H1 (cell line): Measurements from ENCODE around the gene LAMA4. TPM values are rescaled to one million over a fixed set of nuclear protein-coding genes. Genes with fewer than 3 reads are reported as not detected.

Source experiments
- CTCF ChIA-PET: fragments of 300-600 bp; sonication (Branson Sonifier 250); formaldehyde crosslinking; loops from one replicate; lab custom pipeline; 2021; ENCODE audit not compliant: partially characterized antibody; lab: Charles Lee
- POLR2A ChIA-PET: fragments of 300-600 bp; sonication (Branson Sonifier 250); formaldehyde crosslinking; loops from one replicate; lab custom pipeline; 2021; ENCODE audit warnings: inconsistent platforms; ENCODE audit not compliant: partially characterized antibody; lab: Charles Lee
- DNase-seq, 2 experiments: peaks; one replicate each; pipeline versions ENCODE4 v3.0.0 to v3.0.0-alpha.2; 2010 to 2022; ENCODE audit warnings: low spot score in 2 of 2, low read depth in 1 of 2, mixed read lengths in 1 of 2
- FAIRE-seq: peaks from 2 replicates; lab custom pipeline; 2011; peaks lifted over from hg19 to GRCh38; lab: Jason Lieb, UNC
- H2AFZ ChIP-seq: 2 replicates; pipeline ENCODE4 v1.8.1; 2012; ENCODE audit warnings: low read length, inconsistent platforms
- H2AK5ac ChIP-seq: 2 replicates; pipeline ENCODE4 v1.6.1; 2013; ENCODE audit warnings: low read depth, low read length
- H2BK120ac ChIP-seq: replicated peaks from 2 replicates; pipeline ENCODE3; 2013; ENCODE audit warnings: low read depth, low read length, inconsistent platforms
- H2BK12ac ChIP-seq: 2 replicates; pipeline ENCODE4 v1.6.1; 2013; ENCODE audit warnings: low read depth, low read length
- H2BK15ac ChIP-seq: 2 replicates; pipeline ENCODE4 v1.6.1; 2013; ENCODE audit warnings: low read length
- H2BK20ac ChIP-seq: 2 replicates; pipeline ENCODE4 v1.6.1; 2013; ENCODE audit warnings: low read length
- H2BK5ac ChIP-seq: 2 replicates; pipeline ENCODE4 v1.6.1; 2013; ENCODE audit warnings: low read depth, low read length
- H3K14ac ChIP-seq: 2 replicates; pipeline ENCODE4 v1.6.1; 2013; ENCODE audit warnings: inconsistent platforms; ENCODE audit not compliant: insufficient read length
- H3K18ac ChIP-seq: 2 replicates; pipeline ENCODE4 v1.6.1; 2013; ENCODE audit warnings: low read length; ENCODE audit errors: extremely low read depth
- H3K23ac ChIP-seq: 2 replicates; pipeline ENCODE4 v1.6.1; 2013; ENCODE audit warnings: inconsistent platforms; ENCODE audit not compliant: insufficient read length
- H3K23me2 ChIP-seq: 2 replicates; pipeline ENCODE4 v1.6.1; 2013; ENCODE audit warnings: low read depth, low read length
- H3K27ac ChIP-seq: 2 replicates; pipeline ENCODE4 v1.6.1; 2011; ENCODE audit warnings: low read depth, low read length, inconsistent platforms
- H3K27me3 ChIP-seq, 4 experiments: replicated peaks in 1 of 4; 1 replicate in 1 of 4; 2 replicates in 3 of 4; pipeline versions ENCODE4 v1.6.1 to v1.8.1; 2011 to 2013; ENCODE audit warnings: low read length in 3 of 4, mild to moderate bottlenecking in 3 of 4, inconsistent platforms in 2 of 4, mixed read lengths in 2 of 4, moderate library complexity in 1 of 4; ENCODE audit not compliant: control insufficient read depth in 3 of 4, insufficient read depth in 3 of 4; ENCODE audit errors: extremely low read depth in 1 of 4
- H3K36me3 ChIP-seq, 4 experiments: 2 replicates each; pipeline versions ENCODE4 v1.6.1 to v1.8.1; 2011 to 2013; ENCODE audit warnings: mild to moderate bottlenecking in 4 of 4, low read length in 3 of 4, moderate library complexity in 2 of 4, control low read depth in 1 of 4, inconsistent platforms in 1 of 4; ENCODE audit not compliant: insufficient read depth in 4 of 4, control insufficient read depth in 2 of 4
- H3K4ac ChIP-seq: replicated peaks from 2 replicates; pipeline ENCODE3; 2013; ENCODE audit warnings: low read length, low read depth, mixed read lengths, inconsistent platforms; ENCODE audit not compliant: insufficient read length
- H3K4me1 ChIP-seq, 4 experiments: replicated peaks in 1 of 4; 1 replicate in 1 of 4; 2 replicates in 3 of 4; pipeline versions ENCODE4 v1.6.1 to v1.8.1; 2011 to 2013; ENCODE audit warnings: low read length in 3 of 4, inconsistent platforms in 2 of 4, mixed read lengths in 1 of 4; ENCODE audit not compliant: insufficient read depth in 4 of 4, control insufficient read depth in 3 of 4
- H3K4me2 ChIP-seq, 2 experiments: 2 replicates each; pipeline versions ENCODE4 v1.6.1 to v1.8.1; 2011 to 2013; ENCODE audit warnings: low read depth in 2 of 2, low read length in 2 of 2, control low read depth in 1 of 2, inconsistent platforms in 1 of 2, mild to moderate bottlenecking in 1 of 2; ENCODE audit not compliant: insufficient read depth in 1 of 2
- H3K4me3 ChIP-seq, 4 experiments: fragments of 200-600, 300-600 bp in 1 of 4; sonication (generic), shearing (Covaris generic), sonication (Bioruptor Twin) in 1 of 4; 2 replicates each; pipeline versions ENCODE4 v1.5.1 to v1.8.1; 2011 to 2016; ENCODE audit warnings: low read length in 4 of 4, low read depth in 3 of 4, control low read depth in 2 of 4, inconsistent platforms in 2 of 4, mild to moderate bottlenecking in 2 of 4, mixed read lengths in 1 of 4, moderate library complexity in 1 of 4; ENCODE audit not compliant: insufficient read depth in 2 of 4; ENCODE audit errors: extremely low read depth in 1 of 4
- H3K56ac ChIP-seq: replicated peaks from 2 replicates; pipeline ENCODE3; 2013; ENCODE audit warnings: low read depth, mild to moderate bottlenecking, mixed read lengths, low read length, inconsistent platforms; ENCODE audit not compliant: insufficient read length
- H3K79me1 ChIP-seq: 2 replicates; pipeline ENCODE4 v1.6.1; 2013; ENCODE audit warnings: low read depth, low read length, control low read depth
- H3K79me2 ChIP-seq, 2 experiments: 2 replicates each; pipeline versions ENCODE4 v1.6.1 to v1.8.1; 2012 to 2013; ENCODE audit warnings: low read length in 2 of 2, mild to moderate bottlenecking in 2 of 2, inconsistent platforms in 1 of 2; ENCODE audit not compliant: insufficient read depth in 2 of 2, control insufficient read depth in 1 of 2
- H3K9ac ChIP-seq, 4 experiments: replicated peaks in 1 of 4; 1 replicate in 1 of 4; 2 replicates in 3 of 4; pipeline versions ENCODE4 v1.6.1 to v1.8.1; 2011 to 2013; ENCODE audit warnings: low read depth in 3 of 4, low read length in 3 of 4, control low read depth in 2 of 4, mild to moderate bottlenecking in 2 of 4, moderate library complexity in 2 of 4, inconsistent platforms in 1 of 4; ENCODE audit errors: extremely low read depth in 1 of 4
- H3K9me3 ChIP-seq, 2 experiments: 2 replicates each; pipeline versions ENCODE4 v1.6.1 to v1.8.1; 2012 to 2013; ENCODE audit warnings: mild to moderate bottlenecking in 2 of 2, moderate library complexity in 2 of 2, control low read depth in 1 of 2, inconsistent platforms in 1 of 2, low read depth in 1 of 2, low read length in 1 of 2, mixed read lengths in 1 of 2; ENCODE audit not compliant: insufficient read depth in 2 of 2
- H4K20me1 ChIP-seq, 2 experiments: replicated peaks in 1 of 2; 2 replicates each; pipeline versions ENCODE3 to v1.8.1; 2011 to 2013; ENCODE audit warnings: inconsistent platforms in 2 of 2, low read length in 2 of 2, mild to moderate bottlenecking in 1 of 2; ENCODE audit not compliant: insufficient read depth in 2 of 2, control insufficient read depth in 1 of 2
- H4K5ac ChIP-seq: 2 replicates; pipeline ENCODE4 v1.6.1; 2013; ENCODE audit warnings: low read length, low read depth, mixed read lengths, inconsistent platforms; ENCODE audit not compliant: insufficient read length
- H4K8ac ChIP-seq: 2 replicates; pipeline ENCODE4 v1.8.0; 2013; ENCODE audit warnings: mild to moderate bottlenecking, moderate library complexity, low read length, inconsistent platforms; ENCODE audit not compliant: insufficient read depth; ENCODE audit errors: extremely low read depth
- H4K91ac ChIP-seq: replicated peaks from 2 replicates; pipeline ENCODE3; 2013; ENCODE audit warnings: low read length, mixed read lengths, inconsistent platforms; ENCODE audit not compliant: insufficient read length
- BCL11A ChIP-seq, 2 experiments: IDR thresholded peaks; one replicate each; pipeline ENCODE4 v1.6.1; 2011; ENCODE audit warnings: low read depth in 2 of 2, low read length in 2 of 2, mild to moderate bottlenecking in 2 of 2
- CEBPB ChIP-seq: IDR thresholded peaks from 2 replicates; pipeline ENCODE4 v1.6.1; 2012; ENCODE audit warnings: low read depth, low read length
- GTF2F1 ChIP-seq: IDR thresholded peaks from 2 replicates; pipeline ENCODE4 v1.6.1; 2012; ENCODE audit warnings: low read depth, low read length, improper control_type of control experiment, borderline replicate concordance
- KDM4A ChIP-seq: IDR thresholded peaks from one replicate; pipeline ENCODE4 v1.7.1; 2012; ENCODE audit warnings: low read depth, mild to moderate bottlenecking, moderate library complexity, low read length, inconsistent platforms; ENCODE audit not compliant: severe bottlenecking
- MAFK ChIP-seq: IDR thresholded peaks from 2 replicates; pipeline ENCODE4 v1.6.1; 2012; ENCODE audit warnings: low read depth, mild to moderate bottlenecking, improper control_type of control experiment, low read length
- MAX ChIP-seq: IDR thresholded peaks from 2 replicates; pipeline ENCODE4 v1.6.1; 2012; ENCODE audit warnings: inconsistent platforms
- RFX5 ChIP-seq: IDR thresholded peaks from 2 replicates; pipeline ENCODE4 v1.6.1; 2011; ENCODE audit warnings: low read depth, low read length, improper control_type of control experiment, borderline replicate concordance
- RNF2 ChIP-seq: fragments of 200-900, 300-1000 bp; sonication (generic); IDR thresholded peaks from 2 replicates; pipeline ENCODE4 v1.7.1; 2016; ENCODE audit warnings: borderline replicate concordance, low read depth, mild to moderate bottlenecking, antibody characterized with exemption, low read length; ENCODE audit not compliant: poor library complexity, severe bottlenecking; ENCODE audit errors: missing control alignments
- SRF ChIP-seq: IDR thresholded peaks from 2 replicates; pipeline ENCODE4 v1.6.1; 2011; ENCODE audit warnings: mild to moderate bottlenecking, low read depth, low read length, moderate library complexity
- SUZ12 ChIP-seq: fragments of 200-600 bp; sonication (generic); IDR thresholded peaks from 2 replicates; pipeline ENCODE4 v1.6.1; 2012; ENCODE audit warnings: mild to moderate bottlenecking, inconsistent platforms, low read length, moderate library complexity, mixed read lengths
- TCF12 ChIP-seq: IDR thresholded peaks from 2 replicates; pipeline ENCODE4 v1.6.1; 2011; ENCODE audit warnings: low read depth, mild to moderate bottlenecking, low read length
- WGBS, 2 experiments: shearing (Covaris generic) in 1 of 2; methylation state at CpG; one replicate each; pipeline versions ENCODE4 v1.1.6 to v1.1.7; 2013 to 2015; ENCODE audit warnings: low lambda C conversion rate in 2 of 2, mixed read lengths in 2 of 2, inconsistent platforms in 1 of 2, low coverage in 1 of 2, missing lambda C conversion rate in 1 of 2; ENCODE audit not compliant: insufficient replicate concordance in 2 of 2, insufficient coverage in 1 of 2, insufficient read length in 1 of 2; ENCODE audit errors: extremely low coverage in 1 of 2, missing lambda C conversion rate in 1 of 2; 5-methylcytosine and 5-hydroxymethylcytosine counted together
- polyA plus RNA-seq, 7 experiments: library from polyadenylated mRNA; depleted of rRNA in 3 of 7; stranded (reverse) in 5 of 7; unstranded in 2 of 7; fragments of >200 nt in 5 of 7; fragments of 200-250 nt in 2 of 7; gene quantifications; 1 replicate in 5 of 7; 2 replicates in 1 of 7; 4 replicates in 1 of 7; pipeline versions ENCODE4 v1.2.1 to v1.2.3, GENCODE V29; 2011 to 2013; ENCODE audit warnings: missing spikeins in 2 of 7, mixed read lengths in 2 of 7
- total RNA-seq: library from RNA; stranded (reverse); fragmentation: NEBNext Ultra II Directional; extraction: Animal tissue kit (Norgen Biotek cat#: 25700); gene quantifications from 2 replicates; pipeline ENCODE4 v1.2.1, GENCODE V29; 2021
- TF ChIP-seq, protein P1 (sequence below): IDR thresholded peaks from 2 replicates; pipeline ENCODE4 v1.6.1; 2012; ENCODE audit warnings: low read length, inconsistent platforms

The LAMA4 gene
- total and polyA plus RNA-seq, 2 of the 8 experiments (the other 6 are each of a cell fraction or from before 2014, with no cell fraction given) = 0.95 to 1.5 TPM

- Histone ChIP-seq H3K18ac (no peak overlapping the region), H4K20me1 (no peaks in the 10 kb centered on the region), H3K79me1 (no peaks in the 10 kb centered on the region), H3K14ac (no peak overlapping the region), H3K9ac (no peak overlapping the region), H4K8ac (no peak overlapping the region), H2BK20ac (no peak overlapping the region), H3K27me3 (no peaks in the 10 kb centered on the region), H2AFZ (peak overlapping the region; percentile 73; the same call in 1 of the 2 replicates), H2BK5ac (no peak overlapping the region), H3K79me2 (no peaks in the 10 kb centered on the region), H3K56ac (no peak overlapping the region), H3K27ac (no peak overlapping the region), H3K4me2 (no peak overlapping the region), H3K23ac (no peak overlapping the region), H3K4me3 (no peak overlapping the region), H3K9me3 (no peaks in the 10 kb centered on the region), H3K4me1 (no peaks in the 10 kb centered on the region), H2BK120ac (no peak overlapping the region), H4K5ac (no peak overlapping the region), H2BK15ac (no peak overlapping the region), H3K36me3 (no peaks in the 10 kb centered on the region), H2AK5ac (no peak overlapping the region), H2BK12ac (no peak overlapping the region), H3K23me2 (no peaks in the 10 kb centered on the region), H4K91ac (no peak overlapping the region), H3K4ac (no peak overlapping the region)
- 82% methylated on average over 5 of the region's 5 CpGs; no CpG with 5 or more reads in 1 of the 2 experiments for WGBS, 2 experiments
- DNase-seq (no peak), FAIRE-seq (no peak)
- CTCF ChIA-PET = interaction anchor here (0.6 to 1.9 kb wide), 8 partner anchors 9 to 115 kb away, joined by 3 to 8 read pairs (median 4); no protein-coding TSS in a partner anchor
- POLR2A ChIA-PET = no interaction called here
- TF ChIP-seq CEBPB = no peak
- TF ChIP-seq GTF2F1 = no peak
- TF ChIP-seq RFX5 = no peak
- no peak for TF ChIP-seq RNF2
- TF ChIP-seq SRF = no peak
- no peak for TF ChIP-seq KDM4A
- no peak for TF ChIP-seq SUZ12
- TF ChIP-seq TCF12 = no peak
- no peak for TF ChIP-seq BCL11A (IDR thresholded peaks at IDR 0.05; ENCODE audit: low read depth in 2 of 2, low read length in 2 of 2)
- no peak for TF ChIP-seq MAX
- TF ChIP-seq, protein P1, sequence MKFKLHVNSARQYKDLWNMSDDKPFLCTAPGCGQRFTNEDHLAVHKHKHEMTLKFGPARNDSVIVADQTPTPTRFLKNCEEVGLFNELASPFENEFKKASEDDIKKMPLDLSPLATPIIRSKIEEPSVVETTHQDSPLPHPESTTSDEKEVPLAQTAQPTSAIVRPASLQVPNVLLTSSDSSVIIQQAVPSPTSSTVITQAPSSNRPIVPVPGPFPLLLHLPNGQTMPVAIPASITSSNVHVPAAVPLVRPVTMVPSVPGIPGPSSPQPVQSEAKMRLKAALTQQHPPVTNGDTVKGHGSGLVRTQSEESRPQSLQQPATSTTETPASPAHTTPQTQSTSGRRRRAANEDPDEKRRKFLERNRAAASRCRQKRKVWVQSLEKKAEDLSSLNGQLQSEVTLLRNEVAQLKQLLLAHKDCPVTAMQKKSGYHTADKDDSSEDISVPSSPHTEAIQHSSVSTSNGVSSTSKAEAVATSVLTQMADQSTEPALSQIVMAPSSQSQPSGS = no peak
- TF ChIP-seq MAFK = no peak
Observed at GRCh38 chr6:112189494-112189893, 64.9 kb downstream of the LAMA4 start.
